Smooth muscle cell of the brain vasculature (primary cell): ENCODE data around the gene PRR5L.

Experiments used
- DNase-seq: peaks from one replicate; pipeline ENCODE4 v3.0.0-alpha.2; 2012; ENCODE audit warnings: low read depth, low spot score

The PRR5L gene

GRCh38 chr11:36376888-36377758, 81.0 kb downstream of the PRR5L start:
- no peak for DNase-seq

DNA sequence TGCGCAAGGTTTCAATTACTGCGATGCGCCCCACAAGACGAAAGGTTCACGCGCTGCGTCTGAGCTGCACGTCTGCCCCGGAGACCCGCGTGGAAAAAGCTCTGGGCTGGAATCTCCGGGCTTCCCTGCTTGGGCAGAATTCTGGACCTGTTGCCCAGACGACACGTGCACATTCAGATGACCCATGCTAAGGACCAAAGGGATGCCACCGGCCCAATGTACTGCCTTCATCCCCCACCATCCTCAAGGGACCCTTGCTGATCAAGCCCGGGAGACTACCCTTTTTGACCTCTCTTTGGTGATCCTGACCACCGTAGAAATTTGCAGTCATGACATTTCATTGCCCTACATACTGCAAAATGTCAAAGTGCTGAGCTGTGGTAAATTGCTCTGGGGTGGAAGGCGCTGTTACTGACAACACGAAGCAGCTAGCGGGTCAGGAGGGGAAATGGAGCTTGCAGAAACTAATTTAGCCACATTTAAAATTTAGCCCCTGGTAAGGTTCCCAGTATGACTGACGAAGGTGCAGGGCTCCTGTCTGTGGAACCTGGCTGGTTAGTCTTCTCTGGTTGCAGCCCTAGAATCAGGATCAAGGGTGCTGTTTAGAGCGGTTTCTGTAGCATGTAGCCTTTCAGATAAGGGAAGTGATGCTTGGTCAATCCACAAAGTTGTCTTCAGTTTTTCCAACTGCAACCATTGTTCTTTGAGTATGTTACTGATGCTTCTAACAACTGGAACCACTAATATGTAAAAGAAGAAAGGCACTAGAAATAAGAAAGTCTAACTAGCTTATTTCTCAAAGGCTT, 81.9 kb downstream of the PRR5L start:
- no peak for DNase-seq

DNA sequence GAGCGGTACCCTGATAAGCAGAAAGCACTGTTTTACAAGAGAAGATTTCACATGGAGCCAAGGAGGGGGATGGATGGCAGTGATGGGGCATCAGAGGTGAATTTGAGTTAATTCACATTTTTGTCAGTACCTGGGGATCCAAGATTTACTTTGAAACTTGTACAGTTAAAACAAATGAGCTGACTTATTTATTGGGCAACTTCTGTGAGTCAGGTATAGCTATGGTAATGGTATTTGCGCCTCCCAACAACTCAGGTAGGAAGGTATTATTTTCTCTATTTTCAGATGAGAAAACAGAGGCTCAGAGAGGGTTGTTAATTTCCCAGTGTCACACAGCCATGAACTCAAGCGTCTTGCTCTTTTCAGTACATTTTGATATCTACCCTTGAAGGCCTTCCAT, 83.6 kb downstream of the PRR5L start:
- no peak for DNase-seq

- DNase-seq: no peak
These were observed 84.4 kb downstream of the PRR5L start for GRCh38 chr11:36380296-36381014.

GRCh38 chr11:36381015-36381360, 84.9 kb downstream of the PRR5L start:
- no peak for DNase-seq

DNA sequence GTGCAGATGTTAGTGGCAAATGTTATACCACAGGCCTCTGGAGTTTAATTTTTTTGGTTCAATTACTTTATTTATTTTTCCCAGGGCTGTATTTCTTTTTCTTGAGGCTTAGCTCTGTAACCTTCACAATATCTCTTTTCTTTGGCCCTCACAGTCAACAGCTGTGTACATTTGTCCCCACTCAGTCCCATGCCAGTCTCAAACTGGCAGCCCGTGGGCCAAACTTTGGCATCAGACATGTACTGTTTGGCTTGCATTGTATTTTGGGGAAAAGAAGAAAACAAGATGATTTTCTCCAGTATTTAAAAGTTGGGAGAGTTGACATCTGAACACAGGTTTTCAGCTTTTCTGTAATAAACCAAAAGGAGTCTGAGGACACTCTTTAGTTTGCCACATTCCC, 87.1 kb downstream of the PRR5L start:
- no peak for DNase-seq

GRCh38 chr11:36385121-36385970, 89.3 kb downstream of the PRR5L start:
- DNase-seq: no peak

DNA sequence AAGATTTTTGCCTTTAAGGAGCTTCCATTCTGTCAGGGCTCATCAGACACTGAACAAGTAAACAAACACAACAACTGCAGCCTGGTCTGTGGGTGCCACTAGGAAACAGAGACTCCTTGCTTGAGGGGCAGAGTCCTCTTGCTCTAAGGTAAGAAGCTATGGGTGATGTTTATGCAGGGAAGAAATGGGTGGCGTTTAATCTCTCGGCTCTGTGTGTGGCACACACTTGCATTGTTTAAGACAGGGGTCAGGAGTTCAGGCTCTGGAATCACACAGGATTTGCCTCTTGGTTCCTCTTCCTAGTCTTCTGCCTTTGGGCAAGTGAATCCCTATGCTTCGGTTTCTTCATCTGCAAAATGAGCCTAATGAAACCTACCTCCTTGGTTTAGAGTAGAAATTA, 90.3 kb downstream of the PRR5L start:
- DNase-seq: no peak

DNA sequence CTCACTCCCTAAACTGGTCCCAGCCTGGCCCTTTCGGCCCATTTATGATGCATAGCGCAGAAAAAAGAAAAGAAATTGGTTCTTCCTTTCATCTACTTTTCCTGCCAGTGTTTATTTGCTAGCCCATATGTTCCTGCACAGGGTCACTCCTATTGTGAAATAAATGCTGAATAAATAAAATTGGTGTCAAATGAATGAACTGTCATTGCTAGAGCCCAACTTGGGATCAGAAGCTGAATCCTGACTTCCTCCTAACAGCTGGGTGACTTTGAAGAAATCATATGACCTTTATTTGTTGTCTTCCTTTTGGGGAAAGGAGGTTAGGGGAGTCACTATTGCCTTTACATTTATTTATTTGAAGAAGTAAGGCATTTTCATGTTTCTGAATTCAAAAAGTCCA, 92.0 kb downstream of the PRR5L start:
- no peak for DNase-seq

DNA sequence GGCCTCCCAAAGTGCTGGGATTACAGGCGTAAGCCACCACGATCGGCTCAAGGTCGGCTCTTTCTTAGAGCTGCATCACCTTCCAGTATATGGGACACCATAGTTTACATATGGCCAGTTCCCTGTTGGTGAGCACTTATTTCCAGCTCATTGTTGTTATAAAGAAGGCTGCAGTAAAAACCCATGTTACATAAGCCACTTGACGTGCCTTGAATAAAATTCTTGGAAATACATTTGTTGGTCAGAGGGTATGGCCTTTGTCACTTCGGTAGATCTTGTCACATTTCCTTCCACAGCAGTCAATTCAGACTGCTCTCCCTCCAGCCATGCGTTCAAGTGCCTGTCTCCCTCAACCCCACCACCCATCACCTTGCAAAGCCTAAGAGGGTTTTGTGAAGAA, 92.9 kb downstream of the PRR5L start:
- DNase-seq: no peak

DNA sequence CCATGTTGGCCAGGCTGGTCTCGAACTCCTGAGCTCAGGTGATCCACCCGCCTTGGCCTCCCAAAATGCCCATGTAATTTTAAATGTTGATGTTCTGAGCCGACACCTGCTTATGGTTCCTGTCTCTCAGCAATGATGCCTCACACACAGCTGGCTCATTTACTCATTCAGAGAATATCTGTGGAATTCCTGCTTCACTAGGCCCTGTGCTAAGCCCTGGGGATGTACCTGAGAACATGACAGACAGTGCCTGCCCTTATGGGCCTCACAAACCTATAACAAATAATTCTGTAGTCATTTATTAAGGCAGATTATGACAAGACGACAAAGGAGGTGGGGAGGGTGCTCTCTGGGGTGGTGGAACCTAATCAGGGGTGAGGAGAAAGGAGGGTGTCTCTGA, 93.7 kb downstream of the PRR5L start:
- DNase-seq: no peak

GRCh38 chr11:36390963-36391471, 94.9 kb downstream of the PRR5L start:
- DNase-seq: no peak

GRCh38 chr11:36392196-36392595, 96.1 kb downstream of the PRR5L start:
- no peak for DNase-seq

DNA sequence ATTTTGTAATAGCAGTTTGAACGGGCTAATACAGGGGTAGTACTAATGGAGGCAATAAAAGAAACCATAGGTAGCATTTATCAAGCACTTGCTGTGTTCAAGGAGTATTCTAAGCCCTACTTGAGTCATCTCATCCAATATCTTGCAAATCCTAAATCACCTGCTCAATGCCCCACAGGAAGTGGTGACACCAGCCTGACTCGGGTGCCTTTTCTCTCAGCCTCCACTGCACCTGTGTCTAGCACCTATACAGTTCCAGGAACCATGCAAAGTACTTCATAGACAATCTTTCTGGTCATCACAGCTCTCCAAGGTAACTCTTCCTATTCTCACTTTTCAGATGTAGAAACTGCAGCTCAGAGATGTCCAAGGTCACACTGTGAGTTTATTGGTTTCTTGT, 98.0 kb downstream of the PRR5L start:
- no peak for DNase-seq

DNA sequence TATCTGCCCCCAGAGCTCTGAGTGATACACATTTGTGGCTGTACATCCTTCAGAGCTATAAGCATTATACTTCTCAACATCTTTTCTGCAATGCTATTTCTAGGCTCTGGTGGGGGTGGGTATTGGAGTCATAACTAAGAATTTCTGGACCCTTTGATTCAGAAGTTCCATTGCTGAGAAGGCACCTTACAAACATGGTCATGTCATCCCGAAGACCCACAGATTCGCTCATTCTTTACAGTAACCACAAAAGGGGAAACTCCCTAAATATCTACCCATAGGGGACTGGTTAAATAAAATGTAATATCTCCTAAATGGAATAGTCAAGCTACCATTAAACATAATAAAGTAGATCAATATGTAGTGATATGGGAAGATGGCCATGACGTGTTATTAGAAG, 98.8 kb downstream of the PRR5L start:
- no peak for DNase-seq

DNA sequence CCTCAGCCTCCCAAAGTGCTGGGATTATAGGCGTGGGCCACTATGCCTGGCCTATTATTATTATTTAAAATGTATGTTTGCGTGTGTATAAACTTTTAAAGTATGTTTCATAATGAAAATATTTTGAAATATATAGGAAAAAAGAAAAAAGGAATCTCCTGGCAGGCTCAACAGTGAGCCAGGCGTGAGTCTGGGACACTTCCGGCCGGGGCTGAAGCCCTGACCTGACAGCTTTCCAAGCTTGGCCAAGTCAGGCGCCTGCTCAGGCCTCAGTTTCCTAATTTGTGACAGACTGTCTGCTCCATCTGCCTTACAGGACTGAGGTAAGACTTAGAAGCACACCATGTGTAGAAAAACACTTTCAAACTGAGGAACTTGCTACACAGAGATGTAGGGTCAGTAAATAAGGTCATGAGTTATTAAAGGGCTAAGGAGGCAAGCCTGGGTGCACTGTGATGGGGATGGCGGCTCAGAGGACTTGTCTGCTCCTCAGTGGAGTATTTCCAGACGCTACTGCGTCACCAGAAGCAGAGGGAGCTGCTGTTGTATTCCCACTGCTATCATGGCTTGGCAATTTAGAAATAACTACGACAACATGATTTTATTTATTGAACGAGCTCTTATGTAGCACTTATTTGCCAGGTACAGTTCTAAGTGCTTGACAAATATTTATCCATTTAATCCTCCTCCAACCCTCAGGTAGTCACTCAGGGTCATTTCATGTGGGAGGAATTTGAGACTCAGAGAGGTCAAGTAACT, 100.1 kb downstream of the PRR5L start:
- DNase-seq: no peak

- DNase-seq: no peak
These were observed 102.3 kb downstream of the PRR5L start for GRCh38 chr11:36398231-36398953.

DNA sequence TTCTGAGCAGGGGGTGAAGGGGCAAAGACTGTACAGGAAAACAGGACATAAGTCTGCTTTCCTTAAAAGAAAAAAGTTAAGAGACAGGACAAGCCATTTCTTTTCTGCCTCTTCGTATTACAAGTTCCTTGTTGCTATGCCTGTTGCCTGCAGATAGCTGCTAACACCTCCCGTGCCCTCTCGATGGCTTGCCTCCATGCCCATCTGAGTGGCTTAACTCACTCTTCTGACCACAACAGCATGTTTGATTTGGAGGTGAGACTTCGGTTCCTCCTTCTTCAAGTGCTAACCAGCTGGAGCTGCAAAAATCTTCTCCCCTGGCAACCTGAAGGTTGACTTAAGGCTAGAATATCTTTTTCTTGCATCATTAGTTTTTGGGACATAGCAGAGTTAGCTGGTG, 103.1 kb downstream of the PRR5L start:
- no peak for DNase-seq

DNA sequence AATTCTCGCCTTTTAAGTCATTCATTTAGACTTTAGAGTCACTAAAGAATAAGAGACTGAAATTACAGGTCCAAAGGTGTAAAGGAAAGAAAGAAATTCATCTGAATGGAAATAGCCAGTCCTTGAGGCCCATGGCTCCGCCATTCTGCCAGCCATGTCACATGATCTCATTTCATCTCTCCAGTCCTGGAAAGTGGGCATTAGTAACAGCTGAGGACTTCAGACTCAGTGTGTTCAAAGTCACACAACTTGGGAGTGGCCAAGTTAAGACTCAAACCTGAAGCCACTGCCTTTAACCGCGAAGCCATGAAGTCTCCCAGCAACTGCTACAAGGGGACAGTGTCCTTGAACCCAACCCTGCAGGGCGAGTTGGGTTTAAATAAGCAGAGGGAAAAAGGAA, 103.7 kb downstream of the PRR5L start:
- no peak for DNase-seq
